Breast epithelium (tissue), 3 donors: ENCODE results near the gene NEK1.

ENCODE experiments used
- CTCF ChIP-seq, 3 donors: fragments of 450-650 bp; IDR thresholded peaks; one replicate each; pipeline ENCODE4 v1.5.1; 2016 to 2017; ENCODE audit warnings: antibody characterized with exemption in 3 of 3, mild to moderate bottlenecking in 3 of 3, moderate library complexity in 3 of 3
- POLR2A ChIP-seq: fragments of 450-650 bp; IDR thresholded peaks from one replicate; pipeline ENCODE4 v1.6.1; 2016; ENCODE audit warnings: antibody characterized with exemption, mild to moderate bottlenecking, moderate library complexity

GRCh38 chr4:169582203-169582602 is 30.2 kb downstream of the NEK1 start:
- TF ChIP-seq CTCF (IDR thresholded peaks at IDR 0.05) = no peak
- TF ChIP-seq POLR2A = no peak
